Occipital lobe (tissue), 2 donors: ENCODE results near the gene IGSF22. TPM values are rescaled to one million over a fixed set of nuclear protein-coding genes. Genes with fewer than 3 reads are reported as not detected.

Experiments used
- DNase-seq: peaks from one replicate; lab custom pipeline; 2025; lab: John Stamatoyannopoulos, UW
- total RNA-seq: library from RNA; depleted of rRNA; stranded (reverse); fragments of >200 nt; gene quantifications from one replicate; pipeline ENCODE4 v1.2.3, GENCODE V29; 2014

The IGSF22 gene
- total RNA-seq, 1 donor from 2014 or later, result 0.16 TPM

DNA sequence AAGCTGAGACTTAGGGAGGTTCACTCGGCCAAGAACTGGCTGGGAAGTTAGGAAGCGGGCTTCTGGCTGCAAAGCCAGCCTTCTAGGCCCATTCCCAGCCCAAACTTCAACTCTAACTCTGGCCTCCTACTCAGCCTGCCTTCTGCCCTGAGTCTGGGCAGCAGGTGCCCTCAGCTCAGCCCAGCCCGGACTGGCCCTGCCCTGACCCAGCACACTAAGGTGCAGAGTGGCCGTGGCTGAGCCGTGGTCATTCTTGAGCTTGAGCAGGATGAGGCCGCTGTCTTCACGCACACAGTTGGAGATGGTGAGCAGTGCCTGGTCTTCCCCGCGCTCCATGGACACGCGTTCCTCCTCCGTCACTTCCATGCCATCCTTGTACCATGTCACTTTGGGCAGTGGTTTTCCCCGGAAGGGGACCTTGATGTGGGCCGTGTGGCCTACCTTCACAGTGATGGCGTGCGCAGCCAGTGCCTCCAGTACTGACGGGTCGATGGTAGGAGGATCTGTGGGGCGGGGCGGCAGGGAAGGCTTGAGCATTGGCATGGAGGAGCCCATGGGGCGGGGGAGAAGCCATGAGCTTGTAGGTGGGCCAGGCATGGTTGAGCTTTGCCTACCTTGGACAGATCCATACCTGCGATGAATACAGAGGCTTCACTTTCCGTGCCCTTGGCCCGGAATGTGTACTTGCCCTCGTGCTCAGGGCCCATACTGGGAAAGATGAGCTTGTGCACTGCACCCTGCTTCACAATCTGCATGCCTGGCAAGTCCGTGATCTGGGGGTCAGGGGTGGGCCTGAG lies 12.1 kb downstream of the IGSF22 start:
- no peak for DNase-seq

DNA sequence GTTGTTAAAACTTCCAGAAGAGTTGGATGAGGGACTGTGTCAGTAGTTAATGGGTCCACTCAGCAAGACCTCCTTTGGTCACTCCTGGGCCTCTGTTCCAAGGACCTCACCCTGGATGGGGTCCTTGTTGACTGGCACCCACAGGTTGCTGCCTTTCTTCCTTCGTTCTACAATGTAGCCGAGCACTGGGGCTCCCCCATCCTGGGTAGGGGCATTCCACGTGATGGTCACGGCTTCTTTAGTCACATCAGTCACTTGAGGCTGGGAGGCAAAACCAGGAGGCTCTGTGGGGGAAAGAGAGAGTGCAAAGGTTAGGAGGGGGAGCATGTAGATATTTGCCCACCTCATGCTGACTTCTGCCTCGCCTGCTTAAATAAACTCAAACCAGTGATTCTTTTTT lies 15.4 kb downstream of the IGSF22 start:
- DNase-seq, result no peak

DNA sequence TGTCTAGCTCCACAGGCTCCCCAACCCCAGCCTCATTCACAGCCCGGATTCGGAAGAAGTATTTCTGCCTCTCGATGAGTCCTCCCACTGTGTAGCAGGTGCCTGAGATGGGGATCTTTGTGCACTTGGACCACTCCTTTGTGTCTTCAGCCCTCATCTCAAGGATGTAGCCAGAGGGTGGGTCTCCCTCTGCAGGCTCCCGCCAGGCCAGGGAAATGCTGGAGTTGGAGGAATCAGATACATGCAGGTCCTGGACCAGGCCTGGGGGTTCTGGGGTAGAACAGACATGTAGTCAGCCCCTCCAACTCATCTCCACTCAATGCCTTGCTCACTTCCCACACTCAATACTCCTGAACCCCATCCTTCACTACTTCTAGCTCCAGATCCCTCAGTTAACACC lies 16.6 kb downstream of the IGSF22 start:
- DNase-seq, result no peak

DNA sequence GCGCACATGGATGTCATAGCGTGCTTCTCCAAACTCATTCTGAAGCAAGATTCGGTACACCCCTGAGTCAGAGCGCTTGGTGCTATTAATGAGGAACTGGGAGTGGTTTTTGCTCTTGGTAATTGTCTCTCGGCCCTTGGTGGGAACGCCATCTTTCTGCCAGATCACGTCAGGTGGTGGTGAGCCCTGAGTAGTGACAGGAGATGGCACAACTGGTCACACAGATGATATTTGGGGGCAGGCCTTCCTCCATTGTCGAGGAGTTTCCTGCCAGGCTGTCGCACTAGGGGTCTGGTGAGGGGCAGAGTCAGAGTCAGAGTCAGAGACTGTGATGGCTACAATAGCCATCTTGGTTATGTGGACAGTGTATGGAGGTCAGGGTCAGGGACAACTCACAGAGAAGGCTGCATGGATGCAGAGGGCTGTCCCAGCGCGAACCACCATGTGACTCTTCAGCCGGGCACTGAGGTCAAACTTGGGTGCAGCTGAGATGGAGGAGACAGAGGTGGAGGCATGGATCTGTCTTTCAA lies 18.1 kb downstream of the IGSF22 start:
- no peak for DNase-seq

DNA sequence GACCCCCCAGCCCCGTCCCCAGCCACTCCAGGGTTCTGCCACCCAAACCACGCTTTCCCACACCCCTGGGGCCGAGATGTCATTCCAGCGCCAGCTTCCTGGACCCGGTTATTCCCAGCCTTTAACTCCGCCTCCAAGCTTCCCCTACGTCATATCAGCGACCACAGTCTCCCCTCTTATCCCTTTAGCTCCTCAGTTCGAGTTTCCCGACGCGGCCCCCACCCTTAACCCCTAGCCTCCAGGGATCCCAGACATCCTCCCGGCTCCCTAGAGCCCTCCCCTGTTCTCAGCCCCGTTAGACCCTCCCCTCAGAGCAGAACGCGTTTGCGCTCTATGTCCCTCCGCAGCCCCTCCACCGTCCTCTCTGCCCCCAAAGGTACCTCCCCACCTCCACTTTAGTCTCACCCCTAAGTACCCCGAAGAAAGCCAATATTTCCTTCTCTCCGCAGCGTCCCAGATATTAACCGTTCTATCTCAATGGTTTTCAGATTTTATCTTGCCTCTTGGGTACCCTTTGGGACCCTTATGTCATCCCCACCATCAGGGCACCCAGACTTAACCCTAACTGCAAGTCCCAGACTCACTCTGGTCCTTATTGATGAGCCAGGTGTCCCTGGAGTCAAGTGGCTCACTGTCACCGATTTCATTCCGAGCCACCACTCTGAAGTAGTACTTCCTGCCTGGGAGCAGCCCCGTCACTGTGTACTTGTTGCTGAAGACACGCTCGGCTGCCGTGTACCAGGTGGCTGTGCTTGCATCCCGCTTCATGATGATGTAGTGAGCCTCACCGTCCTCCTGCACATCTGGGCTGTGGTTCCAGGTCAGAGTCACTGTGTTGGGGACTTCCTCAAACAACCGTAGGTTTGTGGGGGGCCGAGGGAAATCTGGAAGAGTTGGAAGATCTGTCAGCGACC lies 19.4 kb downstream of the IGSF22 start:
- peak; percentile 43 for DNase-seq

DNA sequence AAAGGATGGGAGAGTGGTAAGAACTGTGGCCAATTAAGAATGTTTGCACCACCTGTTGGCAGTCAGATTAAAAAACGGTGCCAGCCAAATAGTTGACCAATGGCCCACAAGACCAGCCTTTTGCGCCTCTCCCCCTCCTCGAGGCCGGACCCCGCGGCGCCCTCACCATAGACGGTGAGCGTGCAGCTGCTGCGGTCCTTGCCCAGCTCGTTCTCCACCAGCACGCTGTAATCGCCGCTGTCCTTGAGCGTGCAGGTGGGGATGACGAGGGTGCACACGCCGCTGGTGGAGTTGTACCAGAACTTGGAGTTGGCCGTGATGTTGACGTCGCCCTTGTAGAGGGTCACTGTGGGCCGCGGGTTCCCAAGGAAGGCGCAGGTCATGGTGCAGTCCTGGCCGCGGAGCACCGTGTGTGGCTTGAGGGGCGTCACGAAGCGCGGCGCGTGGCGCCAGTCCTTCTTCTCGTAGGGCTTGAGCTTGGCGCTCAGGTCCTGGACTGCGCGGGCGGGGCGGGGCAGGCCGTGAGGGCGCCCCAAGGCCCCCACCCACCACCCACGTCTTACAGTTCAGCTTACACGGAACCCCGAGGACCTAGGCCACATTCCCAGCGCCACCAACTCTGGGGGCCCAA lies 20.2 kb downstream of the IGSF22 start:
- no peak for DNase-seq

DNA sequence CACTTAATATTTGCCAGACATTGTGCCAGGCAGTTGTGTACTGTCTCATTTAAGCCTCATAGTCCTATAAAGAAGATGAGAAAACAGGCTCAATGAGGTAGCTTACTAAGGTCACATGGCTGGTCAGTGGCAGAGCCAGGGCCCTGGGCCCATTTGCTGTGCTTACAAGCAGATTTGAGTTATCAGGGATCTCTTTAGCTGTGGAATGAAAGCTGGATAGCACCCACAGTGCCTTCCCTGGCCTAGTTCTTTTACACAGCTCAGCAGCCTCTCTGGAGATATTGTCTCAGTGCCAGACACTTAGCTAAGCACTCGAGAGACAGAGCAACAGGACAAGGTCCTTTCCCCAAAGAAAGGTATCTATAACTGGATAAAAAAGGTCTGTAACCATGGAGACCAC lies 21.3 kb downstream of the IGSF22 start:
- peak; percentile 11 for DNase-seq

DNA sequence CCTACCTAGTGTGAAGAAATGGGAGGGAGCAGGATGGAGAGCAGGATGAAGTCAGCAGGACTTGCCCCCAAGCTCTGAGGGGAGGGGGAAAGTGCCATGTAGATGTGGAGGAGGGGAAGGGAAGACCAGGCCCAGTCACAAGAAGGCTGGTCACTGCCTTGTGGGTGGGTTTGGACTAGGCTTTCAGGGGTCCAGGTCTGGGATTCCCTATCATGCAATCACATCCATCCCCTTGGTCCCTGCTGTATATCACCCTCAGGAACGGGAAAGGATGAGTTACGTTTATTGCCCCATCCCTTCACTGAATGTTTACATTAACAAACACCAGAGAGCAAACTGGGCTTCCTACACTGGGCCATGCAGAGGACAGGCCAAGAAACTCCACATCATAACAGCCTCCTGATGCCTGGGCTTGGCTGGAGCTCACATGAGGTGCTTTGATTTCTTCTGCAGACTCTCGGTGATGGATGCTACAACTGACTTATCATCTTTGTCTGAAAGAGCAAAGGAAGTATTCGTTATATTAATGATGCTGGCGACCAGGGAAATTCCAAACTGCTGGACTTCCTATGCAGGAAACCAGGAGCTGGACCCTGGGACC lies 21.8 kb downstream of the IGSF22 start:
- DNase-seq, result no peak

DNA sequence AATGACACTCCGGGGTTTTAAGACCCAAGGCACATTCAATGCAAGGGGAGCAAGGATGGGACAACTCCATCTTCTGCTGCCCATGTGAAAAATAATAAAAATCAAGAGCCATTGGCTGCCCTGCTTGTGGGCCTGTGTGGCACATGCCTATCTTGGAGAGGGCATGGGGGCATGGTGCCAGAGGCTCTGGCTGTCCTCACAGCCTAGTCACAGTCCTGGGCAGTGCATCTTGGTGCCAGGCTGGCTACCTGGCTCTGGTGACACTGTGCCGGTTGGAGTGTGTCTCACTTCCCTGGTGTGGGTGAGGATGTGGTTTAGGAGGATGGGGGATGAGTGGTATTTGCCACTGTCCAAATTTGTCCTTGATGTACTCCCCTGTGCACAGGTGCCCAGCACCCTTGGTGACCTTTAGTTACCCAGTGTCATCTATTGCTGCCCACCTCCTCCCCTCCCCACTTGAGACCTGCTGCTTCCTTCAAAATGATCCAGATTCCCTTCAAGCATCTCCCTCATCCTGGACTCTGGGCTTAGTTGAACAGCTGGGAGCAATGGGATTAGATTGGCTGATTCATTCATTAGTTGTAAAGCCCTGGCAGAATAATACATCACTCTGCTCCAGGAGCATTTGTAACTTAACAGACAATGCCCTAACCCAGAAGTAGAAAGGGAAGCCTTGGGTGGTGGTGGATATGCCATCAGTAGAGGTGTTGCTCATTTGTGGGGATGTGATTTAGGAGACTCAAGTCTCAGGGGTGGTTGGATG lies 22.8 kb downstream of the IGSF22 start:
- no peak for DNase-seq

DNA sequence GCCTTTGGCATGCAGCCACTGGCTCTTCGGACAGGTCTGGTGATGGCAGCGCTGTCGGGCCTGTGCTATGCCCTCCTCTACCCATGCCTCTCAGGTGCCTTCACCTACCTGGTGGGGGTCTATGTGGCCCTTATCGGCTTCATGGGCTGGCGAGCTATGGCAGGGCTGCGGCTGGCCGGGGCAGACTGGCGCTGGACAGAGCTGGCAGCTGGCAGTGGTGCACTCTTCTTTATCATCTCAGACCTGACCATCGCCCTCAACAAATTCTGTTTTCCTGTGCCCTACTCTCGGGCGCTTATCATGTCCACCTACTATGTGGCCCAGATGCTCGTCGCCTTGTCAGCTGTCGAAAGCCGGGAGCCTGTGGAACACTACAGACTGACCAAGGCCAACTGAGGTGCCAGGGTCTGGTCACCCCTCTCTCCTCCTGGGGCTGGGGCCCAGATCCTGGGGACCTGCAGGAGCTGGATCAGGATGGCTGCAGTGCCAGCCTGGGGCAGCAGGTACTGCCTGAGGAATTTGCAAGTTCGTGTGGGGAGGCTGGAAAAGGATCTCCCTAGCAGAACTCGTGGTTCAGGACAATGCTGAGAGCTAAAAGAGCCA lies 24.3 kb downstream of the IGSF22 start:
- DNase-seq, result no peak

DNA sequence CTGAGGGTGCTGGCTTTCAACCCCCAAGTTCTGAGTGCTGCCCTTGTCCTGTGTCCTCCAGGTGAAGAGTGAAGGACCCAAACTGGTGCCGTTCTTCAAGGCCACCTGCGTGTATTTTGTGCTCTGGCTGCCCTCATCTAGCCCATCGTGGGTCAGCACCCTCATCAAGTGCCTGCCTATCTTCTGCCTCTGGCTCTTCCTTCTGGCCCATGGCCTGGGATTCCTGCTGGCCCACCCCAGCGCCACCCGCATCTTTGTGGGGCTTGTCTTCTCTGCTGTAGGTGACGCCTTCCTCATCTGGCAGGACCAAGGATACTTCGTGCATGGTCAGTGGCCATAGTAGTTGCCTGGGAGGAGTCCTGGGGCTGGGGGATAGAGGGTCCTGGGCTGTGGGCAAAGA lies 25.1 kb downstream of the IGSF22 start:
- DNase-seq, result no peak

DNA sequence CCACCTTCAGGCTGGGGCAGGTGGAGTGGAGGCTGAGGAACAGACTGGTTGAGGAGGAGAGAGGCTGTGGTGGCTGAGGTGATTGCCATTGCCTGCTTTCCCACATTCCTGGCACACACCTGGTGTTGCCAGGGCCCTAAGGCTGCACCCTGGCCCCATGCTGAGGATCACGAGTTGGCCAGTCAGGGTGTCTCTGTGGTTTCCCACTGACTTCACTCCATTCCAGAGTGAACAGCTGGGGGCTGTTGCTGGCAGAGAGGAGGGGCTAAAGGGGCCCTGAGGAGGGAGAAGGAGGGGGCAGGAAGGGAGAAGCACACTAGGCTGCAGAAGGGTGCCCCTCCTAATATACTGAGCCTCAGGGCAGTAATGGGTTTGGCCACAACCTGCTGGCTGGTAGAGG lies 25.6 kb downstream of the IGSF22 start:
- DNase-seq, result no peak

DNA sequence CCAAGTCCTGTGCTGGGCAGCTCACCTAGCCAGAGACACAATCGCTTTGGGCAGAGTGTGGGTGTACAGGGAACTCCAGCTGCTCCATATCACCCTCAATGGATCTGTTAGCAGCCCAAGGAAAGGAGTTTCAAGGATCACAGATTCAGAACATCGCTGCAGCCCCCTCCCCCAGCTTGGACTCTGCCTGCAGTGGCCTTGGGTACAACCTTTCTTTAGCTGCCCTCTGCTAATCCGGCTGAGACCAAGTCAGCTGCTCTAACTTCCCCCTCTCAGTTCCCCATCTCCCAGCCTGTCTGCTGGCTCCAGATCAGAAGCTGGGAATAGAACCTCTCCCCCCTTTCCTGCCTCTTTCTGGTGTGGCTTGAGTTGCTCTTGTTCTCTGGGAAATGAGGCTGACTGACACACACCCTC lies 26.1 kb downstream of the IGSF22 start:
- no peak for DNase-seq

DNA sequence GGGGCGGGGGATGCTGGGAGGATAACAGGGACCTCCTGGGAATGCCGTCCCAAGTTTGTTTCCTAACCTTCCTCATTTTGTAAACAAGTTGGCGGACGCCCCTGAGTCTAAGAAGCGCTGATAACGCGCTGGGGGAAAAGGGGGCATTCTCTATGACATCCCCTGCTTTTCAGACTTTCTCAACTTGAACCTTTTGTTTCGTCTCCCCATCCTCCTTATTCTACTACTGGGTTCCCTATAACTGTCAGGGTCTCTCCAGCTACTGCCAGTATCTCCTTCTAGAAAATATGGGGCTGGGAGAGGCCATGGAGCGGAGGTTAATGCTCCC lies 26.8 kb downstream of the IGSF22 start:
- no peak for DNase-seq

DNA sequence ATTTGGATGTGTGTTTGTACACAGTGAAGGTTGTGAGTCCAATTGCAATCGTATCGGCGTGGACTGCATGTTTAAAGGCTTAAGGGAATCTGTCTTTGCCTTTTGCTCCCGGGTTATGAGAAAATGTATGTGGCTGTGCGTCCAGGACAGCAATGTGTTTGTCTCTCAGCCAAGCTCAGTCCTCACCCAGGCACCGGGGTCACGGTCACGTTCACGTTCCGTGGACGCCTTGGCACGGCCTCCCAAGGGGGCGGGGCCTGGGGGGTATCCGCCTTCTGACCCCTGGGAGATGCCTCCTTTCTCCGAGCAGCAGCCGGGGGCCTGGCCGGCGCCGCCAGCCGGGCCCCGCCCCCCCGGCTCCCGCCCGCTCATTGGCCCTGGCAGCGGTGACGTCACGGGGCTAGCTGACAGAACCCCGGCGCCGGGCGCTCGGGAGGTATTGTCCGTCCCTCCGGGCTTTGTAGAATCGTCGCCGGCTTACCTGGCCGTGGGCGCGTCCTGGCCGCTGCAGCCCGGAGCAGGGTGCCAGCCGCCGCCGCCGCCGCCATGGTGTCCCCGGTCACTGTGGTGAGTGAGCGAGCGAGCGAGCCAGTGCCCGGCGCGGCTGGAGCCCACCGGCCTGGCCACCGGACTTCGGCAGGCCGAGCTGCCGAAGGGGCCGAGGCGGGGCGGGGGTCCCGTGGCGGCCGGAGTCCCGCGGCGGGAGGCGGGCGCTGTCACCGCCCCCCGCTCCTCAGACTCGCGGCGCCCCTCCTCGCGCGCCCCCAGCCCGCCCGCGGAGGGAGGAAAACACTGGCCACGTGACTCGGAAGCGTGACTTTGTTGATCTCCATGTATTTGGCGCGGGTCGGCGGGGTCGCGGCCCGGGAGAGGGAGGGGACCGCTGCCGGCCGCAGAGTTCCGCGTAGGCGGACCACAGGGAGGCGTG lies 27.4 kb downstream of the IGSF22 start, which contains the start of gene TMEM86A:
TSS of gene TMEM86A (plus strand) at position 439 of the 928 bp plus-strand sequence. CDS start at position 547, 108 bp downstream.
- peak; percentile 90 for DNase-seq

DNA sequence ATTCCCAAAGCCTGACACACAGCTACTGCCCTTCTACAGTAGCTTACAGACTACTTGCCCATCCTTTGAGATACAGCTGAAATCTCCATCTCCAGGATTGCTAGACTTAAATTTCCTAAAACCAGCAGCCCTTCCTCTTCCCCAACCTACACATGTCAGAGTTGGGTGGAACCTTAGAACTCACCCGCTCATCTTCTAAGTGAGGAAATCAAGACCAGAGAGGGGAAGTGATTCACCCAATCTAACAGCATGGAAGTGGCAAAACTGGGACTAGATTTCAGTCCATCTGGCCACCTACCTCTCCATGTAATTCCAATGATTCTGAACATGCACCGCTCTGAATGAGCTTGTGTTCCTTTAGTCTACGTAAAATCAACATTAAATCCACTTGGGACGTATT lies 28.4 kb downstream of the IGSF22 start:
- no peak for DNase-seq

DNA sequence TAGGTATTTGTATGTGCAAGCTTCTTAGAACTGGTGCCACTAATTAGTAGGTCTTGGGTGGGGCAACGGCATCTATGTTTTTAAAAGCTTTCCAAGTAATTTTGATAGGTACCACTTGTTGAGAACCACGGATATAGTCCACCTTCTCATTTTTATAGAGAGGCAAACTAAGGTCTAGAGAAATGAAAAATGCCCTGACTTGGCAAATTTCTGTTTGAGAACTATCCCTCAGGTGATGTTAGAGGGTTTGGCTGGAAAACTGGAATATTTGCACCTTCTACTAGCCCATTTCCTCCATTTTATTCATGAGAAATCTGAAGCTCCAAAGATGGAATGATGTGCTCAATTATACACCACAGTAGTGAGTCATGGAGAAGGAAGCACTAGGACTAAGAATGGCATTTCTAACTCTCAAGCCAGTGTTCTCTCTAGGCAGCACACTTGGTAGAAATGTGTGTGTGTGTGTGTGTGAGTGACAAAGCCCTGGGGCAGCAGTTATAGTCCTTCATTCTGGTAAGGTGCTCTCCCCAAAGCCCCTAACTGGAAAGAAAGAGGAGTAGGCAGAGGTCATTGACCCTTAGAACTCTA lies 29.3 kb downstream of the IGSF22 start:
- no peak for DNase-seq

DNA sequence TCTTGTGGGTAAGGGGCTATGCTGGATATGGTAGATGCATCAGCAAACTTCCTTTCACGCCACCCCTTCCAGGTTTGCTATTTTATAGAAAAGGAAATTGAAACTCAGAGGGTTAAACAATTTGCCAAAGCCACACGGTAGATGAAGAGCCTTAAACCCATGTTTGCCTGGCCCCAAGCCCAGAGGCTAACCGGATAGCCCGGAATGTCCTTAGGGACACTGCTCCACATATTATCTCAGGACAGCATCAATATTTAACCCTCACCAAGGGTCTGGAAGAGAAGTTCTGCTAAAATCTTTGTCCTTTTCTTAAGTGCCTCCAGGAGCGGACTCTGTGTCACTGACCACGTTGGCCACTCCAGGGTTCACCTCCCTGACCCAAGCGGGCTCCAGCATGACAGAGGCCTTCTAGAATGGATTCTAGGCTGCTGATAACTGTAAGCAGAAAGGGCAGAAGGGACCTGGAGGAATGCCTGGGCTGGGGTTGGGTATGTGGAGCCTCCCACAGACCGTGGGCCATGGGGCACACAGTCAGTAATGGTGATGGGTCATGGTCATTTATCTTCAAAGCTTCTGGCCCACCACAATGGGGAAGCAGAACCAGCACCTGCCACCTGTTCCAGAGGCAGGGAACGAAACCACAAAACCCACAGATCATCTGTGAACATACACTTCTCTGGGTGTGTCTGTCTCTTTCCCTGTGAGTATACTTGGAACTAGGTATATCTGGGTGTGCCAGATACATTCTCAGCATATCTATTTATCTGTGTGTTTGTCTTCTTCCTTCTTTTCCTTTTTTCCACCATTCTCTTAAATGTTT lies 32.8 kb downstream of the IGSF22 start:
- no peak for DNase-seq
